SJCRH30 (cell line): Measurements from ENCODE around the gene UNC13A. TPM values are rescaled to one million over a fixed set of nuclear protein-coding genes. Genes with fewer than 3 reads are reported as not detected.

Experiments used
- DNase-seq, 2 experiments: peaks; one replicate each; pipeline ENCODE4 v3.0.0-alpha.2; 2015 to 2020
- H3K27ac ChIP-seq: fragments of 250-450 bp; sonication (Bioruptor Pico); 2 replicates; pipeline ENCODE4 v1.5.1; 2020; ENCODE audit warnings: mild to moderate bottlenecking, moderate library complexity
- H3K27me3 ChIP-seq: fragments of 250-450 bp; sonication (Bioruptor Pico); 2 replicates; pipeline ENCODE4 v1.5.1; 2020; ENCODE audit warnings: mild to moderate bottlenecking, moderate library complexity
- H3K36me3 ChIP-seq: fragments of 250-450 bp; sonication (Bioruptor Pico); 2 replicates; pipeline ENCODE4 v1.5.1; 2020; ENCODE audit warnings: mild to moderate bottlenecking, moderate library complexity
- H3K4me1 ChIP-seq: fragments of 250-450 bp; sonication (Bioruptor Pico); 2 replicates; pipeline ENCODE4 v1.5.1; 2020; ENCODE audit warnings: mild to moderate bottlenecking, moderate library complexity
- H3K4me3 ChIP-seq: fragments of 250-450 bp; sonication (Bioruptor Pico); 2 replicates; pipeline ENCODE4 v1.5.1; 2020; ENCODE audit warnings: mild to moderate bottlenecking, moderate library complexity
- H3K9me3 ChIP-seq: fragments of 250-450 bp; sonication (Bioruptor Pico); replicated peaks from 2 replicates; pipeline ENCODE4 v1.5.1; 2020; ENCODE audit warnings: mild to moderate bottlenecking, moderate library complexity
- total RNA-seq: library from RNA; depleted of rRNA; stranded (reverse); fragments of >200 nt; shearing (Covaris generic); gene quantifications from 2 replicates; pipeline ENCODE4 v1.2.3, GENCODE V29; 2014

Gene UNC13A
- total RNA-seq, 1 experiment from 2014 or later: 0.02 TPM

GRCh38 chr19:17617807-17618192 lies 70.4 kb downstream of the UNC13A start:
- no peak for DNase-seq
- no peaks in the 10 kb centered on the region for H3K36me3 ChIP-seq
- 0 out of 2 replicates have a peak, but pooled peaks cover 3% of the 10 kb centered on the region for H3K27me3 ChIP-seq
- no peak overlapping the region for H3K27ac ChIP-seq
- H3K4me1 ChIP-seq: no peaks in the 10 kb centered on the region
- no peak overlapping the region for H3K4me3 ChIP-seq
- no peaks in the 10 kb centered on the region; the same call in 1 of the 2 replicates for H3K9me3 ChIP-seq

DNA sequence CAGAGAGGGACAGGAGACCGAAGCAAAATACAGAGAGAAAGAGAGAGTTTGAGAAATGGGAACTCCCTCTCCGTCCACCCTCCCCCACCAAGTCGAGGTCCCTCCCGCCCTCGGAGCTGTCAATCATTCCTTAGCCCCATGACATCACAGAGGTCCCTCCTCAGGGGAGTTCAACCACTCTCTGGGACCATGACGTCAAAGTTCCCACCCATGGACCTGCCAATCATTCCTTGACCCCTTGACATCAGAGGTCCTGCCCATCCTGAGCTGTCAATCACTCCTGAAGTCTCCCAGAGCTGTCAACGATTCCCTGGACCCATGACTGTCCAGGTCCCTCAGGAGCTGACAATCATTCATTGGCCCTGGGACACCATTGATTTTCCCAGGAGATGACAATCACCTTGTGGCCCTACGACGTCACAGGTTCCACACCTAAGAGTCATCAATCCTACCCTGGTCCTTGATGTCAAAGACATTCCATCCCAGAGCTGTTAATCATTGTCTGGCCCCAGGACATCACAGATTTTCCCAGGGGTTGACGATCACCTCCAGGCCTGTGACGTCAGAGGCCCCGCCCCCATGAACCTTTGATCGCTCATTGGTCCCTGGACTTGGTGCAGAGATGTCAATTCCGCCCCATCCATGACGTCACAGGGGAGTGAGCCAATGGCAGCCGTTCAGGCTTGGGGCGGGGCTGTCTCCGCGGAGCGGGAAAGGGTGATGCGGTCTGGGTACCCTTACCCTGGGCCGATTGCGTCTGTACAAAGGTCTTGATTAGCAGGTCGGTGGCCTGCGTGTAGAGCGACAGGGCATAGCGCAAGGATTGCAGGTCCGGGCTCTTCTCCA lies 71.0 kb downstream of the UNC13A start:
- peak; percentile 30 to 33 for DNase-seq
- Histone ChIP-seq H3K36me3 (no peaks in the 10 kb centered on the region), H3K4me1 (no peaks in the 10 kb centered on the region), H3K27ac (no peak overlapping the region), H3K27me3 (0 out of 2 replicates have a peak, but pooled peaks cover 3% of the 10 kb centered on the region), H3K9me3 (no peaks in the 10 kb centered on the region; the same call in 1 of the 2 replicates), H3K4me3 (no peak overlapping the region)

GRCh38 chr19:17616686-17616960 lies 71.5 kb downstream of the UNC13A start:
- Histone ChIP-seq H3K4me1 (no peaks in the 10 kb centered on the region), H3K27ac (no peak overlapping the region), H3K4me3 (no peak overlapping the region), H3K9me3 (no peaks in the 10 kb centered on the region; the same call in 1 of the 2 replicates), H3K36me3 (no peaks in the 10 kb centered on the region), H3K27me3 (0 out of 2 replicates have a peak, but pooled peaks cover 3% of the 10 kb centered on the region)
- no peak for DNase-seq

- H3K27me3 ChIP-seq: 0 out of 2 replicates have a peak, but pooled peaks cover 3% of the 10 kb centered on the region
- no peak overlapping the region for H3K4me3 ChIP-seq
- H3K9me3 ChIP-seq: no peaks in the 10 kb centered on the region
- H3K27ac ChIP-seq: no peak overlapping the region
- H3K4me1 ChIP-seq: no peaks in the 10 kb centered on the region
- no peak for DNase-seq
- no peaks in the 10 kb centered on the region for H3K36me3 ChIP-seq
Measured at GRCh38 chr19:17615889-17616685, 72.1 kb downstream of the UNC13A start.

DNA sequence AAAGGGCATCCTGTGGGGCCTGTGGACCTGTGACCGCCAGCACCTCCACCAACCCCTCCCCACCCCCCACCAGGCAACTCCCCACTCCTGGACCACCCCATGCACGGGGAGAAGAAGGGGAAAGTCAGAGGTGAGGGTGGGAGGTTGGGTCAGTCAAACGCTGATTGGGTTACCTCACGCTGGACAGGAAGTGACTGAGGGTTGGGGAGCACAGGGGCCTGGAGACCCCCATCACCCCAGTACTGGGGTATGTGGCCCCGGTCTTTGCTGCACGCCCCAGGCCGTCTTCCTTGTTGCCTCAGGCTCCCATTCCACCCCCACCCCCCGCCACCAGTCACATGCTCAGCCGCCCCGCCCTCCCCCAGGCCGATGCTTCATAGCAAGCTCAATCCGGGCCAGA lies 73.7 kb downstream of the UNC13A start:
- no peaks in the 10 kb centered on the region for H3K36me3 ChIP-seq
- H3K9me3 ChIP-seq: no peaks in the 10 kb centered on the region
- H3K27me3 ChIP-seq: 0 out of 2 replicates have a peak, but pooled peaks cover 3% of the 10 kb centered on the region
- no peak for DNase-seq
- no peak overlapping the region for H3K4me3 ChIP-seq
- no peak overlapping the region for H3K27ac ChIP-seq
- no peaks in the 10 kb centered on the region for H3K4me1 ChIP-seq

GRCh38 chr19:17611462-17612244 lies 76.5 kb downstream of the UNC13A start:
- 0 out of 2 replicates have a peak, but pooled peaks cover 2% of the 10 kb centered on the region for H3K27me3 ChIP-seq
- no peaks in the 10 kb centered on the region for H3K4me1 ChIP-seq
- no peak for DNase-seq
- H3K9me3 ChIP-seq: no peaks in the 10 kb centered on the region
- H3K27ac ChIP-seq: no peak overlapping the region
- H3K36me3 ChIP-seq: no peaks in the 10 kb centered on the region
- H3K4me3 ChIP-seq: no peak overlapping the region

DNA sequence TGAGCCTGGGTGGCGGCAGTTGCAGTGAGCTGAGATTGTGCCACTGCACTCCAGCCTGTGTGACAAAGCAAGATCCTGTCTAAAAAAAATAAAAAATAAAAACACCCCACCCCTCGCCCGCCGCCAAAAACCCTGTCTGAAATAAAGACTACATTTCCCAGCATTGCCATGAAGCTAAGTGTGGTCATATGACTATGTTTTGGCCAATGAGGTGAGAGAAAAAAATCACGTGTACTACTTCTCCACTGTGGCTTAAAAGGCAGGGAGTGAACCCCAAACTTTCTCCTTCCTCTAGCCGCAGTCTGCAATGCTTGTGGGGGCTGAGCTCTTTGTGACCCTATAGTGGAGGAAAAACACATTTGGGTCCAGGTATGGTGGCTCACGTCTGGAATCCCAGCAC lies 77.8 kb downstream of the UNC13A start:
- peak in 1 of 2 experiments; percentile 46 for DNase-seq
- Histone ChIP-seq H3K4me3 (no peak overlapping the region), H3K27ac (no peak overlapping the region), H3K36me3 (no peaks in the 10 kb centered on the region), H3K27me3 (no peaks in the 10 kb centered on the region), H3K9me3 (no peaks in the 10 kb centered on the region), H3K4me1 (no peaks in the 10 kb centered on the region)

- Histone ChIP-seq H3K9me3 (no peaks in the 10 kb centered on the region), H3K27me3 (no peaks in the 10 kb centered on the region), H3K27ac (no peak overlapping the region), H3K36me3 (no peaks in the 10 kb centered on the region), H3K4me1 (no peaks in the 10 kb centered on the region), H3K4me3 (no peak overlapping the region)
- no peak for DNase-seq
Measured at GRCh38 chr19:17607936-17608335, 80.2 kb downstream of the UNC13A start.

DNA sequence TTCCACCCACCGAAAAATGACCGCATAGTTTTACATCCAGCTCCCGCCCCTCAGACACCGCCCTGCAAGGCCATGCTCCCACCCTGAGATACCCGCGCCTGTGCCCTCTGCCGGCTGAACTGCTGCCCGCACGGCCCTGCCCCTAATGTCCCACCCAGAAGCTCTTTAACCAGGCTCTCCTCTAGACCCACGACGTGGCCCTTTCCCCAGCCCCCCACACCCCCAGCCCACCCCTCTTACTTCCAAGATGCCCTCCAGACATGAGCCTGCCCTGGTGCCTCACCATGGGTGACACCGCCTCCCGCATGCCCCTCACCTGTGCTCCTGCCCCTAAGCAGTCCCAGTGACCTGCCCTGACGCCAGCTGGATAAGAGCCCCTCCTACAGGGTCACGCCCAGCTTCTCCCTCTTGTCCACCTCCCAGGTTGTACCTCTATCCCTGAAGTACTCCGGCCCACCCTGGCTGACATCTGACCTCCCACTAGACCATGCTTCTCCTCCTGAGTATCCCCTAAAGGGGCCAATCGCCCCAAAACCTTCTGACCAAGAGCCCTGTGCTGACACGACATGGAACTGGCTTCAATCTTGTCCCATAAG lies 81.5 kb downstream of the UNC13A start:
- no peaks in the 10 kb centered on the region for H3K36me3 ChIP-seq
- no peak for DNase-seq
- no peaks in the 10 kb centered on the region for H3K4me1 ChIP-seq
- H3K4me3 ChIP-seq: peak overlapping the region; percentile 49
- no peaks in the 10 kb centered on the region for H3K27me3 ChIP-seq
- no peak overlapping the region for H3K27ac ChIP-seq
- no peaks in the 10 kb centered on the region for H3K9me3 ChIP-seq

DNA sequence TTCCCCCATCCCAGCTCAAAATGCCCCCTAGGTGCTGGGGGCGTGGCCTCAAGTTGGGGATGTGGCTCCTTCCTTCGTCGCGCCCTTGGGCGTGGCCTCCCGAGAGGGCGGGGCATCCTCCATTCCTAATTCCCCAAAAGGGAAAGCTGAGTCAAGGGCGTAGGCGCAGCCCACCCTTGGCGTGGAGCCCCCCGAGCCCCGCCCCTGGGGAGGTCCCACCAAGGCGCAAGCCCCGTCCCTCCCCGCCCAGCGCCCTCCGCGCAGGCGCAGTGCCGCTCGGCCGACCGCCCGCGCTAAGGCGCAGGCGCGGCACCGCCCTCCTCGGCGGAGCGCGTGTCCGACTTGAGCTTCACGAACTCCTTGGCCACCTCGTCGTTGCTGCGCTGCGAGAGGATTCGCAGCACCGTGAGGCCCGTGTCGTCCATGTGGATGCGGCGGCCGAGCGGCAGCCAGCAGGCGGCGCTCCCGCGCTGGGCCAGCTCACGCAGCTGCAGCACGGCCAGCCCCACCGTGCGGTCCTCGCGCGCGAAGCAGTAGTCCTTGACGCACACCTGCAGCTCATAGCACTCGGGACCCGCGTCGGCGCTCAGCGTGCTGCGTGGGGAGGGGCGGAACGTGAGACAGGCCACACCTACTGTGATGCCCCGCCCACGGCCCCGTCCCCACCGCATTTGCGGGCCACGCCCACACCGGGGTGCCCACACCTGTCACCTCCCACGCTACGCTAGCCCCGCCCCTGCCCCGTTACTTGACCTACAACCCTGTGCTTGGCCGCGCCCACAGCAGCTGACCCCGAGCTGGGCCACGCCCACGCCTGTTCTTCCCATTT lies 82.2 kb downstream of the UNC13A start:
- no peaks in the 10 kb centered on the region for H3K9me3 ChIP-seq
- H3K36me3 ChIP-seq: no peaks in the 10 kb centered on the region
- peak; percentile 75 to 80 for DNase-seq

GRCh38 chr19:17605117-17605516 lies 83.0 kb downstream of the UNC13A start:
- H3K27ac ChIP-seq: no peak overlapping the region
- H3K4me1 ChIP-seq: no peaks in the 10 kb centered on the region
- no peak for DNase-seq
- H3K9me3 ChIP-seq: no peaks in the 10 kb centered on the region
- H3K27me3 ChIP-seq: no peaks in the 10 kb centered on the region
- no peak overlapping the region for H3K4me3 ChIP-seq
- H3K36me3 ChIP-seq: no peaks in the 10 kb centered on the region

More for the DNA sequence above, 82.2 kb downstream of the UNC13A start:
- peak overlapping the region; percentile 38; the same call in 1 of the 2 replicates for H3K27ac ChIP-seq
- H3K4me1 ChIP-seq: no peaks in the 10 kb centered on the region
- H3K27me3 ChIP-seq: no peaks in the 10 kb centered on the region
- peak overlapping the region; percentile 49 for H3K4me3 ChIP-seq

DNA sequence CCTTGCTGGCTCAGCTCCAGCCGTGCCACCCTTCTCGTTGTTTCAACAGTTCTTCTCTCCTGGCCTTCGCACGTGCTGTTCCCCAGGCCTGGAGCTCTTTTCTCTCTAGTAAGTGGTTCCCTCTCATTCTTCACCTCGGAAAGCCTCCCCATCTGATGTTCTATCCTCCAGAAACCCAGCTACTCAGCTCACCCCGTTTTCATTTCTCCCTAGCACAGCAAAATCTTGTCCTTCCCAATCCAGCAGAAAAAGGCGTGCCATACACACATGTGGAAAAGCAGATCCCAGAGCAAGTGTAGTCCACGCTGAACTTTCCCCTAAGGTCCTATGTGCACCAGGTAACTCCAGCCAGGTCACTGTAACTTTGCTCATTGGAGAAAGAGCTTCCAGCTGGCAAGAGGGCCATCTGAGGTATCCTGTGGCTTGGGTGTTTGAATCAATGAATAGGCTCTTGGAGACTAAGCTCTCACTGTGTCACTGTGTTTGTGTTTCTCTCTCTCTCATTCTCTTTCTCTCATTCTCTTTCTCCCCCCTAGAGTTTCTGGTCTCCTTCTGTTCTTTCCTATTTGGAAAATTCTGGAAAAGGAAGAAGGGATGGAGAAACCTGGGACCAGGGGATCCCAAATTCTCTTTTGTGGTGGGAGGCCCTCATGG lies 83.7 kb downstream of the UNC13A start:
- Histone ChIP-seq H3K4me3 (no peak overlapping the region), H3K27me3 (0 out of 2 replicates have a peak, but pooled peaks cover 2% of the 10 kb centered on the region), H3K4me1 (peaks cover 3% of the 10 kb centered on the region; the same call in 1 of the 2 replicates), H3K36me3 (no peaks in the 10 kb centered on the region), H3K27ac (no peak overlapping the region), H3K9me3 (no peaks in the 10 kb centered on the region)
- no peak for DNase-seq

- H3K9me3 ChIP-seq: no peaks in the 10 kb centered on the region
- H3K4me1 ChIP-seq: peaks cover 3% of the 10 kb centered on the region; the same call in 1 of the 2 replicates
- DNase-seq: no peak
- no peaks in the 10 kb centered on the region for H3K36me3 ChIP-seq
- no peak overlapping the region for H3K4me3 ChIP-seq
- H3K27ac ChIP-seq: no peak overlapping the region
- H3K27me3 ChIP-seq: 0 out of 2 replicates have a peak, but pooled peaks cover 4% of the 10 kb centered on the region
Measured at GRCh38 chr19:17602872-17603510, 85.2 kb downstream of the UNC13A start.
